ENCODE measurements around the gene EIF2B2.

- TF ChIP-seq CTCF (conservative IDR thresholded peaks at IDR 0.05 in 1 of 2, IDR thresholded peaks at IDR 0.05 in 1 of 2; ENCODE audit: extremely low read depth in 1 of 2, insufficient read depth in 1 of 2, low read depth in 1 of 2, low read length in 2 of 2) (no peak), EZH2 (IDR thresholded peaks at IDR 0.05; ENCODE audit: borderline replicate concordance, low read length) (no peak)
These were observed 10.6 kb downstream of the EIF2B2 start for GRCh38 chr14:75013290-75013689.
